SK-N-SH treated with all-trans-retinoic acid at 6 μM for 48 hours (cell line): ENCODE data around the gene RPL7A.
A peak's percentile ranks its signal among the peaks of the same experiment; 100 is the strongest.
"Not testable (repeated sequence)": the region's sequence is repeated elsewhere in the genome, so short reads cannot be mapped to it uniquely, and the experiment has no call there.

Source experiments
- ATAC-seq: fragments of 200-7000 bp; cut with Tn5 transposase; 3 replicates; pipeline ENCODE4 v1.9.1; 2020; ENCODE audit warnings: mild to moderate bottlenecking, moderate library complexity
- ARNTL ChIP-seq: fragments of 450-650 bp; formaldehyde crosslinking; IDR thresholded peaks from 2 replicates; pipeline ENCODE4 v1.5.0; 2020; ENCODE audit warnings: low read depth, mild to moderate bottlenecking, moderate library complexity, borderline replicate concordance
- BACH2 ChIP-seq: fragments of 250-450 bp; sonication (Bioruptor Pico); IDR thresholded peaks from 2 replicates; pipeline ENCODE4 v1.9.0; 2021; ENCODE audit warnings: mild to moderate bottlenecking, borderline replicate concordance
- CSDC2 ChIP-seq: fragments of 250-450 bp; sonication (Bioruptor Pico); IDR thresholded peaks from 2 replicates; pipeline ENCODE4 v1.5.0; 2020; ENCODE audit warnings: mild to moderate bottlenecking, moderate library complexity
- ESRRG ChIP-seq: fragments of 250-450 bp; sonication (Bioruptor Pico); IDR thresholded peaks from 2 replicates; pipeline ENCODE4 v1.6.1; 2021; ENCODE audit warnings: mild to moderate bottlenecking
- GLIS3 ChIP-seq: fragments of 250-450 bp; sonication (Bioruptor Pico); IDR thresholded peaks from 2 replicates; pipeline ENCODE4 v1.5.0; 2020; ENCODE audit warnings: mild to moderate bottlenecking, moderate library complexity
- ISL1 ChIP-seq: fragments of 250-450 bp; sonication (Bioruptor Pico); IDR thresholded peaks from 2 replicates; pipeline ENCODE4 v2.1.2; 2022; ENCODE audit warnings: mild to moderate bottlenecking, moderate library complexity
- OSR1 ChIP-seq: fragments of 250-450 bp; sonication (Bioruptor Pico); IDR thresholded peaks from 2 replicates; pipeline ENCODE4 v1.8.0; 2022; ENCODE audit warnings: moderate library complexity, mild to moderate bottlenecking, inconsistent platforms
- PPARA ChIP-seq: fragments of 250-450 bp; sonication (Bioruptor Pico); IDR thresholded peaks from 2 replicates; pipeline ENCODE4 v1.5.0; 2020; ENCODE audit warnings: mild to moderate bottlenecking, borderline replicate concordance
- RARB ChIP-seq: fragments of 250-450 bp; sonication (Bioruptor Pico); IDR thresholded peaks from 2 replicates; pipeline ENCODE4 v1.8.0; 2021; ENCODE audit warnings: mild to moderate bottlenecking, moderate library complexity
- SNAI2 ChIP-seq: fragments of 250-450 bp; sonication (Bioruptor Pico); IDR thresholded peaks from 2 replicates; pipeline ENCODE4 v1.5.0; 2020; ENCODE audit warnings: mild to moderate bottlenecking, moderate library complexity
- TOX ChIP-seq: fragments of 250-450 bp; sonication (Bioruptor Pico); IDR thresholded peaks from 2 replicates; pipeline ENCODE4 v1.8.0; 2021; ENCODE audit warnings: mild to moderate bottlenecking, moderate library complexity, borderline replicate concordance
- ZC3H10 ChIP-seq: fragments of 250-450 bp; sonication (Bioruptor Pico); IDR thresholded peaks from 2 replicates; pipeline ENCODE4 v1.5.1; 2021; ENCODE audit warnings: mild to moderate bottlenecking, moderate library complexity
- ZFP3 ChIP-seq: fragments of 250-450 bp; sonication (Bioruptor Pico); IDR thresholded peaks from 2 replicates; pipeline ENCODE4 v1.5.0; 2020; ENCODE audit warnings: mild to moderate bottlenecking, moderate library complexity
- ZFP30 ChIP-seq: fragments of 450-650 bp; formaldehyde crosslinking; IDR thresholded peaks from 2 replicates; pipeline ENCODE4 v1.5.0; 2022; ENCODE audit warnings: mild to moderate bottlenecking, moderate library complexity
- ZNF565 ChIP-seq: fragments of 450-650 bp; formaldehyde crosslinking; conservative IDR thresholded peaks from 2 replicates; pipeline ENCODE4 v1.5.0; 2020; ENCODE audit warnings: low read depth, mild to moderate bottlenecking, moderate library complexity
- ZNF70 ChIP-seq: fragments of 450-650 bp; formaldehyde crosslinking; IDR thresholded peaks from 2 replicates; pipeline ENCODE4 v1.5.0; 2020; ENCODE audit warnings: mild to moderate bottlenecking, moderate library complexity
- TF ChIP-seq, protein P1 (sequence below): fragments of 250-450 bp; sonication (Bioruptor Pico); IDR thresholded peaks from 2 replicates; pipeline ENCODE4 v1.5.1; 2021; ENCODE audit warnings: mild to moderate bottlenecking, moderate library complexity
- TF ChIP-seq, protein P2 (sequence below): fragments of 250-450 bp; sonication (Bioruptor Pico); IDR thresholded peaks from 2 replicates; pipeline ENCODE4 v1.5.1; 2020; ENCODE audit warnings: low read depth, mild to moderate bottlenecking, moderate library complexity
- TF ChIP-seq, protein P3 (sequence below): fragments of 250-450 bp; sonication (Bioruptor Pico); IDR thresholded peaks from 2 replicates; pipeline ENCODE4 v1.5.0; 2020; ENCODE audit warnings: mild to moderate bottlenecking, moderate library complexity
- TF ChIP-seq, protein P4 (sequence below): fragments of 250-450 bp; sonication (Bioruptor Pico); IDR thresholded peaks from 2 replicates; pipeline ENCODE4 v1.8.0; 2020; ENCODE audit warnings: mild to moderate bottlenecking, moderate library complexity, borderline replicate concordance

Gene RPL7A

DNA sequence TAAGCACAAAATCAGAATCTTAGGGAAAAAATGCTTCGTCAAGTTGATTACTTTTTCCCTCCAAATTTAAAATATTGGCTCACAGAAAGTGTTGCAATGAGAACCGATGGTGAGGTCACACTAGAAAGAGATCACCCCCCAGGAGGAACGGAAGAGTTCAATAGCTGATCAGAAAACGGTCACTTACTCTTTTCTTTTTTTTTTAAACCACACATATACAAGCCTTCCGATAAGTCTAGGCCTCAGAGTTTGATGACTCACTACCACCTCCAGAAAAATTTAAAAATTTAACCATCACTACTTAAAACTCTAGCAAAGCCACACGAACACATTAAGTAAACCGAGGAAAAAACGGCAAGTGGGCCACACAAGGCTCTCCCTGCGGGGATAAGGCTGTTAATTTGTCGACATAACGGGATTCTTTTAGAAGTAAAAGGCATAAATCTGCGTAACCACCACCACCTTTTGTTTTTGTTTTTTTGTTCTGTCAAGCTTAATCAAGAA, 26.6 kb downstream of the RPL7A start:
- no peak for ATAC-seq
- TF ChIP-seq BACH2 (CRISPR knock-in tag), result no peak
- TF ChIP-seq, protein P1, sequence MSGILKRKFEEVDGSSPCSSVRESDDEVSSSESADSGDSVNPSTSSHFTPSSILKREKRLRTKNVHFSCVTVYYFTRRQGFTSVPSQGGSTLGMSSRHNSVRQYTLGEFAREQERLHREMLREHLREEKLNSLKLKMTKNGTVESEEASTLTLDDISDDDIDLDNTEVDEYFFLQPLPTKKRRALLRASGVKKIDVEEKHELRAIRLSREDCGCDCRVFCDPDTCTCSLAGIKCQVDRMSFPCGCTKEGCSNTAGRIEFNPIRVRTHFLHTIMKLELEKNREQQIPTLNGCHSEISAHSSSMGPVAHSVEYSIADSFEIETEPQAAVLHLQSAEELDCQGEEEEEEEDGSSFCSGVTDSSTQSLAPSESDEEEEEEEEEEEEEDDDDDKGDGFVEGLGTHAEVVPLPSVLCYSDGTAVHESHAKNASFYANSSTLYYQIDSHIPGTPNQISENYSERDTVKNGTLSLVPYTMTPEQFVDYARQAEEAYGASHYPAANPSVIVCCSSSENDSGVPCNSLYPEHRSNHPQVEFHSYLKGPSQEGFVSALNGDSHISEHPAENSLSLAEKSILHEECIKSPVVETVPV (CRISPR knock-in tag), result no peak
- TF ChIP-seq GLIS3 (CRISPR knock-in tag), result no peak
- no peak for TF ChIP-seq OSR1
- TF ChIP-seq ZC3H10 (CRISPR knock-in tag), result no peak
- TF ChIP-seq, protein P2, sequence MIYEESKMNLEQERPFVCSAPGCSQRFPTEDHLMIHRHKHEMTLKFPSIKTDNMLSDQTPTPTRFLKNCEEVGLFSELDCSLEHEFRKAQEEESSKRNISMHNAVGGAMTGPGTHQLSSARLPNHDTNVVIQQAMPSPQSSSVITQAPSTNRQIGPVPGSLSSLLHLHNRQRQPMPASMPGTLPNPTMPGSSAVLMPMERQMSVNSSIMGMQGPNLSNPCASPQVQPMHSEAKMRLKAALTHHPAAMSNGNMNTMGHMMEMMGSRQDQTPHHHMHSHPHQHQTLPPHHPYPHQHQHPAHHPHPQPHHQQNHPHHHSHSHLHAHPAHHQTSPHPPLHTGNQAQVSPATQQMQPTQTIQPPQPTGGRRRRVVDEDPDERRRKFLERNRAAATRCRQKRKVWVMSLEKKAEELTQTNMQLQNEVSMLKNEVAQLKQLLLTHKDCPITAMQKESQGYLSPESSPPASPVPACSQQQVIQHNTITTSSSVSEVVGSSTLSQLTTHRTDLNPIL, result no peak
- TF ChIP-seq ISL1 (CRISPR knock-in tag), result no peak
- no peak for TF ChIP-seq TOX (CRISPR knock-in tag)
- no peak for TF ChIP-seq ZNF565 (CRISPR knock-in tag)
- TF ChIP-seq ZFP30, result no peak
- no peak for TF ChIP-seq ESRRG (CRISPR knock-in tag)
- no peak for TF ChIP-seq PPARA (CRISPR knock-in tag)
- TF ChIP-seq ARNTL, result no peak
- TF ChIP-seq RARB, result no peak
- TF ChIP-seq SNAI2 (CRISPR knock-in tag), result no peak

DNA sequence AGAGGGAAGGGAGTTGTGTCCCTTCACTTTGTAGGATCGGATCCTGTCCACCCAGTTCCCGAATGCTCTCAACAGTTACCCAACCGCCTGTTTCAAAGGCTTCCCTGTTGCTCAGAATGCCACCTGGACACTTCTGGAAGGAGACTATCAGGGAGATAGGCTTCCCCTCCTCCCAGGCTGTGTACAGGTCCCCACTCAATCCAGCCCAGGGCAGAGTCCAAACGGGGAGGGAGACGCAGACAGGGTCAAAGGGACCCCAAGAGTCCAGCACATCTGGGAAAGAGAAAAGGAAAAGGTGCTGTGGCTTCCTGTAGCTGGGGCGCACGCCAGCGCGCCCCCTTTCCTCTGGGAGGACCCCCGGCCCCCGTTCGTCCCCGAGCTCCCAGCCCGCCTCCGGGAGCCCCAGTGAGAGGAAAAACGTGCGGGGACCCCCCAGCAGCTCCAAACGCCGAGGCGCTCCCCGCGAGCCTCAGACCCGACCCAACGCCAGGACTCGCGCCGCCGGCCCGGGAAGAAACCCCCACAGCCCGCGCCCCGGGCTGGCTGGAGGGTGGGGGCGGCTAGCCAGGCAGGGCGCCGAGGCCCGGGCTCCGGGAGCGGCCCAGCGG, 27.2 kb downstream of the RPL7A start:
- ATAC-seq, result peak; percentile 32
- no peak for TF ChIP-seq CSDC2
- no peak for TF ChIP-seq ARNTL
- no peak for TF ChIP-seq TOX (CRISPR knock-in tag)
- no peak for TF ChIP-seq ZFP3 (CRISPR knock-in tag)
- TF ChIP-seq OSR1, result no peak

DNA sequence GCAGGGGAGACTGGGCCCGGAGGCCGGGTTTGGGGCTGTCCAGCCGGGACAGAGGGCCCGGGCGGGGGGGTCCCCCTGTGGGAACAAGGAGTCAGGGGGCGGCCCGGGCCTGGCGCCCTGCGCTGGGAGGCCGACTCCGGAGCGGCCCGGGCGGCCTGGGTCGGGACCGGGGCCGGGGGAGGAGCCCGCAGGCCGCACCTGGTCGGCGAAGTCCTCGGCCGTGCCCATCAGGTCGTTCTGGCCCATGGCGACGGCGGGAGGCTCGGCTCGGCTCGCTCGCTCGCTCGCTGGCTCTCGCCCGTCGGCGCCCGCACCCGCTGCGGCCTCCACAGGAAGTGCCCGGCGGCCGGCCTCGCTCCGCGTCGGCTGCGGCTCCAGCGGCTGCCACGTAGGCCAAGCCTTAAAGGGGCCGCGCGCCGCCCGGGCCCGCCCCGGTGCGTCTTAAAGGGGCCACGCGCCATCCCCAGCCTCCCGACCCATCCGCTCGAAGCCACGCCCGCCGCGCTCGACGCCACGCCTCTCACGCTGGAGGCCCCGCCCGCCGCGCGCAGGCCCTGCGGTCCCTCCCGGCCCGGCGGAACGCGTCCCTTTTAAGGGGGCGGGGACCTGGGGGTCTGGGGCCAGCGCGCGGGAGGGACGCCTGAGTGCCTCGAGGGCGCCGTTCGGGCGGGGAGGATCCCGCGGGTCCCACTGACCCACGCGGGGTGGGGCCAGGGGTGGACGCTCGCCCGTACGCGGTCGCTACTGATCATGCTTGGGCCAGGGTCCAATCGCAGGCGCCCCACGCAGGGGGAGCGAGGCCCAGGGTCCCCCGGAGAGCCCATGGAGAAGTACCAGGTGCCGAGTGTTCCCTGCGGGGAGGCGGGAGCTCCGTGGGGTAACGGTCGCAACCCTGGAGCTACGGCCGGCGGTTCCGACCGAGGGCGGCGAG, 28.0 kb downstream of the RPL7A start, which contains the start of the genes STKLD1 and SURF4:
STKLD1 (plus strand) TSS at position 643 of the 931 bp plus-strand sequence; CDS start at position 751, 108 bp downstream.
SURF4 (minus strand) TSS at position 337 of the 931 bp plus-strand sequence; CDS start at position 246, 91 bp downstream.
- TF ChIP-seq BACH2 (CRISPR knock-in tag), result no peak
- TF ChIP-seq, protein P3, sequence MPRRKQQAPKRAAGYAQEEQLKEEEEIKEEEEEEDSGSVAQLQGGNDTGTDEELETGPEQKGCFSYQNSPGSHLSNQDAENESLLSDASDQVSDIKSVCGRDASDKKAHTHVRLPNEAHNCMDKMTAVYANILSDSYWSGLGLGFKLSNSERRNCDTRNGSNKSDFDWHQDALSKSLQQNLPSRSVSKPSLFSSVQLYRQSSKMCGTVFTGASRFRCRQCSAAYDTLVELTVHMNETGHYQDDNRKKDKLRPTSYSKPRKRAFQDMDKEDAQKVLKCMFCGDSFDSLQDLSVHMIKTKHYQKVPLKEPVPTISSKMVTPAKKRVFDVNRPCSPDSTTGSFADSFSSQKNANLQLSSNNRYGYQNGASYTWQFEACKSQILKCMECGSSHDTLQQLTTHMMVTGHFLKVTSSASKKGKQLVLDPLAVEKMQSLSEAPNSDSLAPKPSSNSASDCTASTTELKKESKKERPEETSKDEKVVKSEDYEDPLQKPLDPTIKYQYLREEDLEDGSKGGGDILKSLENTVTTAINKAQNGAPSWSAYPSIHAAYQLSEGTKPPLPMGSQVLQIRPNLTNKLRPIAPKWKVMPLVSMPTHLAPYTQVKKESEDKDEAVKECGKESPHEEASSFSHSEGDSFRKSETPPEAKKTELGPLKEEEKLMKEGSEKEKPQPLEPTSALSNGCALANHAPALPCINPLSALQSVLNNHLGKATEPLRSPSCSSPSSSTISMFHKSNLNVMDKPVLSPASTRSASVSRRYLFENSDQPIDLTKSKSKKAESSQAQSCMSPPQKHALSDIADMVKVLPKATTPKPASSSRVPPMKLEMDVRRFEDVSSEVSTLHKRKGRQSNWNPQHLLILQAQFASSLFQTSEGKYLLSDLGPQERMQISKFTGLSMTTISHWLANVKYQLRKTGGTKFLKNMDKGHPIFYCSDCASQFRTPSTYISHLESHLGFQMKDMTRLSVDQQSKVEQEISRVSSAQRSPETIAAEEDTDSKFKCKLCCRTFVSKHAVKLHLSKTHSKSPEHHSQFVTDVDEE (CRISPR knock-in tag), result no peak
- TF ChIP-seq, protein P2, result no peak
- no peak for TF ChIP-seq ESRRG (CRISPR knock-in tag)
- no peak for TF ChIP-seq ZFP3 (CRISPR knock-in tag)
- TF ChIP-seq ZFP30, result no peak
- no peak for TF ChIP-seq ZNF70 (CRISPR knock-in tag)
- no peak for TF ChIP-seq ARNTL
- TF ChIP-seq TOX (CRISPR knock-in tag), result no peak
- TF ChIP-seq, protein P4, sequence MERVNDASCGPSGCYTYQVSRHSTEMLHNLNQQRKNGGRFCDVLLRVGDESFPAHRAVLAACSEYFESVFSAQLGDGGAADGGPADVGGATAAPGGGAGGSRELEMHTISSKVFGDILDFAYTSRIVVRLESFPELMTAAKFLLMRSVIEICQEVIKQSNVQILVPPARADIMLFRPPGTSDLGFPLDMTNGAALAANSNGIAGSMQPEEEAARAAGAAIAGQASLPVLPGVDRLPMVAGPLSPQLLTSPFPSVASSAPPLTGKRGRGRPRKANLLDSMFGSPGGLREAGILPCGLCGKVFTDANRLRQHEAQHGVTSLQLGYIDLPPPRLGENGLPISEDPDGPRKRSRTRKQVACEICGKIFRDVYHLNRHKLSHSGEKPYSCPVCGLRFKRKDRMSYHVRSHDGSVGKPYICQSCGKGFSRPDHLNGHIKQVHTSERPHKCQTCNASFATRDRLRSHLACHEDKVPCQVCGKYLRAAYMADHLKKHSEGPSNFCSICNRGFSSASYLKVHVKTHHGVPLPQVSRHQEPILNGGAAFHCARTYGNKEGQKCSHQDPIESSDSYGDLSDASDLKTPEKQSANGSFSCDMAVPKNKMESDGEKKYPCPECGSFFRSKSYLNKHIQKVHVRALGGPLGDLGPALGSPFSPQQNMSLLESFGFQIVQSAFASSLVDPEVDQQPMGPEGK (CRISPR knock-in tag), result no peak
- no peak for TF ChIP-seq RARB
- TF ChIP-seq CSDC2, result no peak
- no peak for TF ChIP-seq PPARA (CRISPR knock-in tag)
- no peak for TF ChIP-seq GLIS3 (CRISPR knock-in tag)
- no peak for TF ChIP-seq ZC3H10 (CRISPR knock-in tag)
- TF ChIP-seq, all 23 proteins: peak for 0
- ATAC-seq, result peak; percentile 93

DNA sequence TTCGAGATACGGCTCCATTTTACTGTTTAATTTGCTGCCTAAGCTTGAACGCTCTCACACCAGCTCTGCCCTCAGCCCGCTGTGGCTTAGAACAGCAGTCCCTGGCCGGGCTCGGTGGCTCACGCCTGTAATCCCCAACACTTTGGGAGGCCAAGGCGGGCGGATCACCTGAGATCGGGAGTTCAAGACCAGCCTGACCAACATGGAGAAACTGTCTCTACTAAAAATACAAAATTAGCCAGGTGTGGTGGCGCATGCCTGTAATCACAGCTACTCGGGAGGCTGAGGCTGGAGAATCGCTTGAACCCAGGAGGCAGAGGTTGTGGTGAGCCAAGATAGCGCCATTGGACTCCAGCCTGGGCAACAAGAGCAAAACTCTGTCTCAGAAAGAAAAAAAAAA, 29.3 kb downstream of the RPL7A start:
- not testable (repeated sequence) for ATAC-seq
